Prostate gland (tissue), 2 donors: Measurements from ENCODE around the gene MAML2. TPM values are rescaled to one million over a fixed set of nuclear protein-coding genes. Genes with fewer than 3 reads are reported as not detected.

Experiments used
- DNase-seq: peaks from one replicate; pipeline ENCODE4 v3.0.0-alpha.2; 2019; ENCODE audit warnings: low spot score
- H3K27ac ChIP-seq, 2 donors: fragments of 200-600 bp; sonication (generic); 2 replicates each; pipeline ENCODE4 v1.5.1; 2017 to 2019
- H3K27me3 ChIP-seq: fragments of 200-600 bp; sonication (generic); replicated peaks from 2 replicates; pipeline ENCODE4 v1.5.1; 2019; ENCODE audit not compliant: insufficient read depth
- H3K36me3 ChIP-seq, 2 donors: fragments of 200-600 bp; sonication (generic); 1 replicate in 1 of 2; 2 replicates in 1 of 2; pipeline versions ENCODE4 v1.5.1 to v1.8.1; 2017 to 2019
- H3K4me1 ChIP-seq: fragments of 200-600 bp; sonication (generic); replicated peaks from 2 replicates; pipeline ENCODE4 v1.5.1; 2019
- H3K4me3 ChIP-seq, 2 donors: fragments of 200-600 bp; sonication (generic); 2 replicates each; pipeline ENCODE4 v1.5.1; 2017 to 2019
- H3K9me3 ChIP-seq: fragments of 200-600 bp; sonication (generic); 2 replicates; pipeline ENCODE4 v1.5.1; 2017
- CTCF ChIP-seq, 4 experiments: fragments of 200-600 bp in 2 of 4; fragments of 450-650 bp in 2 of 4; sonication (generic) in 2 of 4; IDR thresholded peaks; 1 replicate in 3 of 4; 2 replicates in 1 of 4; pipeline ENCODE4 v1.5.1; 2016 to 2019; ENCODE audit warnings: antibody characterized with exemption in 4 of 4, mild to moderate bottlenecking in 2 of 4, moderate library complexity in 2 of 4
- POLR2A ChIP-seq: fragments of 450-650 bp; IDR thresholded peaks from one replicate; pipeline ENCODE4 v1.6.1; 2016; ENCODE audit warnings: antibody characterized with exemption, mild to moderate bottlenecking
- POLR2AphosphoS5 ChIP-seq: sonication (generic); formaldehyde crosslinking; IDR thresholded peaks from one replicate; pipeline ENCODE4 v1.6.1; 2017; ENCODE audit warnings: antibody characterized with exemption
- WGBS: methylation state at CpG from one replicate; pipeline ENCODE4 v1.1.5; 2018; 5-methylcytosine and 5-hydroxymethylcytosine counted together
- intact Hi-C: fragments of 100-400 bp; cut with DNase I; formaldehyde crosslinking; loops from one replicate; pipeline ENCODE4 v1.14.2; 2022
- total RNA-seq, 2 donors: library from RNA; depleted of rRNA; stranded (reverse); fragments of >200 nt; gene quantifications; one replicate each; pipeline ENCODE4 v1.1.0, GENCODE V29; 2016

MAML2 gene
- total RNA-seq, 2 donors from 2014 or later: 28.9 to 30.4 TPM

- Histone ChIP-seq H3K4me3 (no peak overlapping the region), H3K27me3 (no peaks in the 10 kb centered on the region), H3K4me1 (no peaks in the 10 kb centered on the region), H3K36me3 (no peaks in the 10 kb centered on the region), H3K27ac (no peak overlapping the region), H3K9me3 (no peaks in the 10 kb centered on the region)
- WGBS: 51% methylated on average over 1 of the region's 1 CpG
- no peak for DNase-seq
- TF ChIP-seq POLR2AphosphoS5: no peak
- no peak for TF ChIP-seq POLR2A
- no peak for TF ChIP-seq CTCF (IDR thresholded peaks at IDR 0.05)
- intact Hi-C loops: no loop called here
Measured at GRCh38 chr11:96105197-96105895, 237.6 kb downstream of the MAML2 start.

- Histone ChIP-seq H3K36me3 (no peaks in the 10 kb centered on the region), H3K9me3 (no peaks in the 10 kb centered on the region), H3K4me1 (no peaks in the 10 kb centered on the region), H3K4me3 (no peak overlapping the region), H3K27ac (no peak overlapping the region), H3K27me3 (no peaks in the 10 kb centered on the region)
- no peak for DNase-seq
- TF ChIP-seq CTCF (IDR thresholded peaks at IDR 0.05) (no peak), POLR2AphosphoS5 (no peak), POLR2A (no peak)
- intact Hi-C loops: no loop called here
- WGBS: 83% methylated on average over 1 of the region's 1 CpG
Measured at GRCh38 chr11:96104496-96104895, 238.5 kb downstream of the MAML2 start.

GRCh38 chr11:96103721-96104120 is 239.3 kb downstream of the MAML2 start:
- H3K4me1 ChIP-seq: no peaks in the 10 kb centered on the region
- WGBS: 91% methylated on average over 6 of the region's 6 CpGs
- H3K27ac ChIP-seq: no peak overlapping the region

GRCh38 chr11:96103102-96103501 is 239.9 kb downstream of the MAML2 start:
- intact Hi-C loops: no loop called here
- no peak for TF ChIP-seq POLR2AphosphoS5
- TF ChIP-seq POLR2A: no peak
- TF ChIP-seq CTCF (IDR thresholded peaks at IDR 0.05): no peak
- H3K4me1 ChIP-seq: peaks cover 2% of the 10 kb centered on the region
- no peaks in the 10 kb centered on the region for H3K27me3 ChIP-seq
- H3K9me3 ChIP-seq: no peaks in the 10 kb centered on the region
- 94% methylated on average over 1 of the region's 1 CpG for WGBS
- no peaks in the 10 kb centered on the region for H3K36me3 ChIP-seq
- H3K27ac ChIP-seq: no peak overlapping the region
- no peak overlapping the region for H3K4me3 ChIP-seq
- DNase-seq: no peak

More at GRCh38 chr11:96103721-96104120, 239.3 kb downstream of the MAML2 start:
- H3K36me3 ChIP-seq: no peaks in the 10 kb centered on the region
- H3K27me3 ChIP-seq: no peaks in the 10 kb centered on the region
- no peak for TF ChIP-seq POLR2A
- no peak for TF ChIP-seq POLR2AphosphoS5
- no peak for TF ChIP-seq CTCF (IDR thresholded peaks at IDR 0.05)
- no peak for DNase-seq
- H3K4me3 ChIP-seq: no peak overlapping the region
- H3K9me3 ChIP-seq: no peaks in the 10 kb centered on the region
- intact Hi-C loops: no loop called here

- intact Hi-C loops: no loop called here
- no peak overlapping the region for H3K27ac ChIP-seq
Measured at GRCh38 chr11:96102664-96103078, 240.3 kb downstream of the MAML2 start.

More at GRCh38 chr11:96102664-96103078, 240.3 kb downstream of the MAML2 start:
- Histone ChIP-seq H3K4me1 (peaks cover 4% of the 10 kb centered on the region), H3K36me3 (no peaks in the 10 kb centered on the region), H3K27me3 (no peaks in the 10 kb centered on the region), H3K4me3 (no peak overlapping the region), H3K9me3 (no peaks in the 10 kb centered on the region)
- no peak for TF ChIP-seq CTCF (IDR thresholded peaks at IDR 0.05)
- no peak for TF ChIP-seq POLR2AphosphoS5
- no peak for TF ChIP-seq POLR2A
- WGBS: 35% methylated on average over 2 of the region's 2 CpGs
- DNase-seq: no peak
